ENCODE measurements around the gene APAF1. TPM values are rescaled to one million over a fixed set of nuclear protein-coding genes. Genes with fewer than 3 reads are reported as not detected.

The APAF1 gene
- total and polyA plus RNA-seq, 2 donors (not counting 3 experiments of a cell fraction or from before 2014, with no cell fraction given), result 7.2 to 35.2 TPM

GRCh38 chr12:98743362-98743953 is 98.4 kb downstream of the APAF1 start:
- H3K9ac ChIP-seq (replicated peaks; ENCODE audit: extremely low read depth, insufficient read depth, low read length), result no peak overlapping the region
- no peak overlapping the region for H3K4me2 ChIP-seq (ENCODE audit: insufficient read depth, low read length)
- no peak overlapping the region for H3K4me3 ChIP-seq (replicated peaks in 1 of 3; ENCODE audit: insufficient read depth in 1 of 3, low read depth in 1 of 3, low read length in 3 of 3)
- FAIRE-seq (no peak), DNase-seq (ENCODE audit: low read depth, low spot score) (peak; percentile 42)
- peaks cover 11 to 12% of the 10 kb centered on the region in 2 experiments for H3K27me3 ChIP-seq (ENCODE audit: control insufficient read depth in 2 of 2, insufficient read depth in 2 of 2, low read length in 2 of 2)
- no peaks in the 10 kb centered on the region for H3K9me1 ChIP-seq (replicated peaks; ENCODE audit: control insufficient read depth, extremely low read depth, insufficient read depth, low read length)
- H3K27ac ChIP-seq (ENCODE audit: insufficient read depth, low read depth, low read length), result no peak overlapping the region
- H3K36me3 ChIP-seq (ENCODE audit: control insufficient read depth in 2 of 2, extremely low read depth in 1 of 2, insufficient read depth in 2 of 2, low read length in 2 of 2), result no peaks in the 10 kb centered on the region
- intact Hi-C loops (cut with micrococcal nuclease) (loop anchor here (1.0 to 2.0 kb wide), 2 partner anchors 44 to 177 kb away; no protein-coding TSS in a partner anchor), dilution Hi-C loops (cut with MboI; ENCODE audit: extremely low pct_ligation_motif_present, low sequenced_read_pairs) (no loop called here)
- H3K79me2 ChIP-seq (ENCODE audit: control insufficient read depth, insufficient read depth, low read length), result no peaks in the 10 kb centered on the region
- ChIA-PET CTCF (interaction anchor here (1.0 to 4.7 kb wide), 11 partner anchors 9 to 255 kb away, joined by 3 to 46 read pairs (median 4); no protein-coding TSS in a partner anchor), POLR2A (no interaction called here)
- peaks cover 8% of the 10 kb centered on the region for H3K4me1 ChIP-seq (ENCODE audit: control insufficient read depth, extremely low read depth, insufficient read depth, low read length)
- H2AFZ ChIP-seq (ENCODE audit: low read depth, low read length), result no peak overlapping the region
- TF ChIP-seq GATA2 (IDR thresholded peaks at IDR 0.05; ENCODE audit: insufficient read depth, insufficient read length, low read depth, low read length) (no peak), POLR2A (IDR thresholded peaks at IDR 0.05; ENCODE audit: low read depth, low read length) (no peak), CTCF (IDR thresholded peaks at IDR 0.05; ENCODE audit: extremely low read depth in 1 of 2, insufficient read depth in 1 of 2, low read depth in 1 of 2, low read length in 2 of 2) (peak; percentile 75 to 78)
- H3K9me3 ChIP-seq (replicated peaks; ENCODE audit: control insufficient read depth, insufficient read depth, low read length), result no peaks in the 10 kb centered on the region
- H4K20me1 ChIP-seq (replicated peaks; ENCODE audit: control insufficient read depth, extremely low read depth, insufficient read depth, low read length), result no peaks in the 10 kb centered on the region
- BruUV-seq (replicated peaks), result no TSS peak

GRCh38 chr12:98744680-98745079 is 99.6 kb downstream of the APAF1 start:
- no peak overlapping the region for H2AFZ ChIP-seq (ENCODE audit: low read depth, low read length)
- no peaks in the 10 kb centered on the region for H3K36me3 ChIP-seq (ENCODE audit: control insufficient read depth in 2 of 2, extremely low read depth in 1 of 2, insufficient read depth in 2 of 2, low read length in 2 of 2)
- peaks cover 8% of the 10 kb centered on the region for H3K4me1 ChIP-seq (ENCODE audit: control insufficient read depth, extremely low read depth, insufficient read depth, low read length)
- no peak overlapping the region for H3K4me3 ChIP-seq (replicated peaks in 1 of 3; ENCODE audit: insufficient read depth in 1 of 3, low read depth in 1 of 3, low read length in 3 of 3)
- FAIRE-seq, result no peak
- no peaks in the 10 kb centered on the region for H4K20me1 ChIP-seq (replicated peaks; ENCODE audit: control insufficient read depth, extremely low read depth, insufficient read depth, low read length)
- H3K79me2 ChIP-seq (ENCODE audit: control insufficient read depth, insufficient read depth, low read length), result no peaks in the 10 kb centered on the region
- dilution Hi-C loops (cut with MboI; ENCODE audit: extremely low pct_ligation_motif_present, low sequenced_read_pairs) (no loop called here), intact Hi-C loops (cut with micrococcal nuclease) (no loop called here)
- ChIA-PET POLR2A (no interaction called here), CTCF (no interaction called here)
- DNase-seq (ENCODE audit: low read depth, low spot score), result no peak
- no TSS peak for BruUV-seq (replicated peaks)
- TF ChIP-seq POLR2A (IDR thresholded peaks at IDR 0.05; ENCODE audit: low read depth, low read length) (no peak), CTCF (IDR thresholded peaks at IDR 0.05; ENCODE audit: extremely low read depth in 1 of 2, insufficient read depth in 1 of 2, low read depth in 1 of 2, low read length in 2 of 2) (no peak), FOS (IDR thresholded peaks at IDR 0.05; ENCODE audit: borderline replicate concordance, insufficient read depth, low read length) (no peak), JUN (IDR thresholded peaks at IDR 0.05; ENCODE audit: borderline replicate concordance, insufficient read depth, insufficient read length, low read depth) (no peak), EZH2 (IDR thresholded peaks at IDR 0.05; ENCODE audit: borderline replicate concordance, low read depth, low read length, severe bottlenecking) (no peak), GATA2 (IDR thresholded peaks at IDR 0.05; ENCODE audit: insufficient read depth, insufficient read length, low read depth, low read length) (no peak), MAX (IDR thresholded peaks at IDR 0.05; ENCODE audit: insufficient read depth, insufficient read length) (no peak), POLR2AphosphoS5 (IDR thresholded peaks at IDR 0.05; ENCODE audit: insufficient read depth, low read depth, low read length) (no peak), MYC (IDR thresholded peaks at IDR 0.05; ENCODE audit: low read depth, low read length) (no peak)
- no peak overlapping the region for H3K9ac ChIP-seq (replicated peaks; ENCODE audit: extremely low read depth, insufficient read depth, low read length)
- no peak overlapping the region for H3K4me2 ChIP-seq (ENCODE audit: insufficient read depth, low read length)
- H3K9me3 ChIP-seq (replicated peaks; ENCODE audit: control insufficient read depth, insufficient read depth, low read length), result no peaks in the 10 kb centered on the region
- H3K27ac ChIP-seq (ENCODE audit: insufficient read depth, low read depth, low read length), result no peak overlapping the region
- H3K9me1 ChIP-seq (replicated peaks; ENCODE audit: control insufficient read depth, extremely low read depth, insufficient read depth, low read length), result no peaks in the 10 kb centered on the region
- H3K27me3 ChIP-seq (ENCODE audit: control insufficient read depth in 2 of 2, insufficient read depth in 2 of 2, low read length in 2 of 2), result peaks cover 11 to 12% of the 10 kb centered on the region in 2 experiments
